GM21515 (cell line): Measurements from ENCODE around the gene TULP4.
A peak's percentile ranks its signal among the peaks of the same experiment; 100 is the strongest.
"Not testable (repeated sequence)": the region's sequence is repeated elsewhere in the genome, so short reads cannot be mapped to it uniquely, and the experiment has no call there.

Source experiments
- ATAC-seq: cut with Tn5 transposase; IDR thresholded peaks from one replicate; pipeline ENCODE4 v1.9.1; 2021; ENCODE audit not compliant: unreplicated experiment

TULP4 gene

DNA sequence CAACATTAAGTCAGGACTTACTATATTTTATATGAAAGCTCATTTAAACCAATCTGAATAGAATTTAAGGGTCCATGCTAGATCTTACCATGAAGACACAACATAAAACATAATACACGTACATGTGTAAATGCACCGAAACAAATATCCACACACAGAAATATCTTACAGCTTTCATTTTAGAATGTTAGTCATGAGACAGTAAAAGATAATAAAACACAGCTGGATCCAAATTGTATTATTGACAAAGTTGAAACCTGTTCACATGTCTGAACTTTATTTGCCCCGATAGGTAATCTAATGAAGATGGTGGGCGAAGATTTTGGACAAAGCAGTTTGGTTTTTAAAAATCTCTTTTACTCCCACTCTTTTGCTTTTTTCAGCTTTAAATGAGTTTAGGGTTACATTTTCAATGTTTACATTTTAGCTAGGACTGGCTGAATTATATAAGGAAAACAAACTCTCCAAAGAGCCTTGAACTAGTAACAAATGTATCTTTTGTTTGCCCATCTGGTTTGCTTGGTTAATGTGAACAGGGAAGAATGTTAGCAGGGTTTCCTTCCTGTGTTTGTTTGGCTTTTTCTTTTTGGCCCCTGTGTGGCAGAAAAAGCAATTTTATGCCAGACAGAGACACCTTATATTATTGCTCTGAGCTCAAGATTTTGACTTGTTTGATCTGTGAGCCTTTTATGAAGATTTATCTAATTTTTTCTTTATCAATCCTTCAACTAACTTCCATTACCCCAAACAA, 242.5 kb downstream of the TULP4 start:
- no peak for ATAC-seq

DNA sequence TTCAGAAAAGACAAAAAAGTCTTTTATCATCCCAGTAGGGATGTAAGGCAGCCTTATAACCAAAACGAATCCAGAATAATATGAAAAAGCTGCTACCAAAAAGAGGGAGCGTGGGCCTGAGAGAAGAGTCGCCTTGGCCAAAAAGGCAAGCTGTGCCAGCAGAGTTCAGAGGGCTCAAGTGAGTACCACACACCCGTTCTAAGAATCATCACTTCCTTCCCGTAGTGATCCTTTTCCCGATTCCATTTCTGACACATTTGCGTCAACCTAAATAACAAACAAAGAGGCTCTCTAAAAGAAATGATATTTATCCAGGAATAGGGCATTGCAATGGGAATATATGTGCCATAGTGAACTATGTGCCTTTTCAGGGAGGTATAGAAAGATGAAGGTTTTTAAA, 243.8 kb downstream of the TULP4 start:
- no peak for ATAC-seq

DNA sequence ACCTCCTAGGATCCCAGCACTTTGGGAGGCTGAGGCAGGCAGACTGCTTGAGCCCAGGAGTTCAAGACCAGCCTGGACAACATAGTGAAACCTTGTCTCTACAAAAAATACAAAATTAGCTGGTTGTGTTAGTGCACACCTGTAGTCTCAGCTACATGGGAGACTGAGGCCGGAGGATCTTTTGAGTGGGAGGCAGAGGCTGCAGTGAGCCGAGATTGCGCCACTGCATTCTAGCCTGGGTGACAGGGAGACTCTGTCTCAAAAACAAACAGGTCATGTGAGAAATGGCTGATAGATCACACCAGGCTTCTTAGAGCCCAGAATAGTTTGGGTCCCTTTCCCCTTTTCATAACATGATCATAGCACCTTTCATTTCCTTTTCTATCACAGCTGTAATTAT, 244.8 kb downstream of the TULP4 start:
- ATAC-seq = not testable (repeated sequence)

DNA sequence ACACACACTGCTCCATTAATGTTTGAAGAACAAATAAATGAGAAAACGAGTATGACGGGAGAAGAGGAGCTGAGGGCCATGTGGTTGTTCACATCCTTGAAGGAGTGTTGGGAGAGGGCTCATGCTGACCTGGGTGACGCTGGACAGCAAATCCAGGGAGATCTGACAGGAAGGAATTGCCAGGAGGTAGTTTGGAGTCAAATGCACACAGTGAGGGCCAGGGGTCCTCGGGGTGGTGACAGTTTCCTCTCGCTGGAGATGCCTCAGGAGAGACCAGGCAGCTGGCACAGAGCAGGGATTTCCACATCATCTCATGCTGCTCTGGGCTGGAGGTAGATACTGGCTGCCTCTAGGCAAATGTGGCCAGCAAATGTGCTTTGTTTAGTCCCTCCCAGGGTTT, 245.7 kb downstream of the TULP4 start:
- ATAC-seq = no peak

DNA sequence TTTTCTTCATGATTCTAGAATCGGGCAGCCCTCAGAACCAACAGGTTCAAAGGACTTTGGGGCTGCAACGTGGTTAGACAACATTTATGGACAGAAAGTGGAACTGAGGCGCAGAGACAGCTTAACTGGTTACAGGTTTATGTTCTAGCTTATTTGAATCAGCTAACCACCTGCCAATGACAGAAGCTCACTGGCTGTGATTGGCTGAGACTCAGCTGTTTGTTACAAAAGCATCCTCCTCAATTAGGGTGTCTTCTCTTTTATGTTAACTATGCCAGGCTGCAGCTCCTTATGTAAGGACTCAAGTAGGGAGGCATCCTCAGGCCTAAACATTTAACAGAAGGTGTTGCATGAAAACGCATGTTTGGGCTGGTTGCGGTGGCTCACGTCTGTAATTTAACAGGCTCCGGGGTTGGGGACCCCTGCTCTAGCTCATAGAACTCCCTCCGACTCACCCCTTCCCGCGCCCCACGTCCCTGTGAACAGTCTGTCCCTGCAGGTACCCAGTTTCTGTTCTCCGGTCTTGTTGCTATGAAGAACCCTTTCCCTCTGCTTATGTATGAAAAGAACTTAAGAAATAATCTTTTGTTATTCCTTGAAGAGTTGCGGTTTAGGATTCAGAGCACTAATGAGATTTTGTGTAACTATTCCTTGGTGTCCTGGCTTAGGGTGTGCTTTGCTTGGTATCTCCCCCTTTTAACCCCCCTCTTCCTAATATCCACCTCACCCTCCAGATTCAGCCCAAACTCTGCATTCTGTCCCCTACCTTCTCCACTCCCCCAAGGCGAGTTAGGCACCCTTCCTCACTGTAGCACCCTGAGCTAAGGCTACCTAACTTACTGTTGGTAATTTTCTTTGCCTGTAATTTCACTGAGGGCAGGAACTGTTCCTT, 246.4 kb downstream of the TULP4 start:
- ATAC-seq = no peak

DNA sequence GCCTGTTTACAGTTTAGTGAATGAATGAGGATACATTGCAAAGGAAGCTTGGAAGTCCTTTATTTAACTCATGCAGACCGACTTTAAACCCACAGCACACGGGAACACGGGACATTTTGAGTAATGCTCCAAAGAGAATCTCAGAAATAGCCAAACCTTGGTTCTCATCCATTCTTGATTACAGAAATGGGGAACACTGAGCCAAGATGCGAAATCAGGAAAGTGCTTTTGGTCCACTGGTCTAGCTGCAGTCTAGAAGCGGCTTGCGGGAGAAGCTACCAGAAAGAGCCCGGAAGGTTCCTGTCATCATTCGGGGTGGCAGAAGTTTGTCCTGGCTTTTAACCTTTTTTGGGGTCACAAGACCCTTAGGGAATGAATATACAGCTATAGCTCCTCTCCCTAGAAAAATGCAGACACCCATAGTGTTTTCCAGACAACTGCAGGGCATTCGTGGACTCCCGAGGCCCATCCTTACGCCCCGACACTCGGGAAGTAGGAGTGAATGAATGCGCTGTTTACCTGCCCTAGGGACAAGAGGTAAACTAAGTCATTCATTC, 247.2 kb downstream of the TULP4 start:
- ATAC-seq = no peak

DNA sequence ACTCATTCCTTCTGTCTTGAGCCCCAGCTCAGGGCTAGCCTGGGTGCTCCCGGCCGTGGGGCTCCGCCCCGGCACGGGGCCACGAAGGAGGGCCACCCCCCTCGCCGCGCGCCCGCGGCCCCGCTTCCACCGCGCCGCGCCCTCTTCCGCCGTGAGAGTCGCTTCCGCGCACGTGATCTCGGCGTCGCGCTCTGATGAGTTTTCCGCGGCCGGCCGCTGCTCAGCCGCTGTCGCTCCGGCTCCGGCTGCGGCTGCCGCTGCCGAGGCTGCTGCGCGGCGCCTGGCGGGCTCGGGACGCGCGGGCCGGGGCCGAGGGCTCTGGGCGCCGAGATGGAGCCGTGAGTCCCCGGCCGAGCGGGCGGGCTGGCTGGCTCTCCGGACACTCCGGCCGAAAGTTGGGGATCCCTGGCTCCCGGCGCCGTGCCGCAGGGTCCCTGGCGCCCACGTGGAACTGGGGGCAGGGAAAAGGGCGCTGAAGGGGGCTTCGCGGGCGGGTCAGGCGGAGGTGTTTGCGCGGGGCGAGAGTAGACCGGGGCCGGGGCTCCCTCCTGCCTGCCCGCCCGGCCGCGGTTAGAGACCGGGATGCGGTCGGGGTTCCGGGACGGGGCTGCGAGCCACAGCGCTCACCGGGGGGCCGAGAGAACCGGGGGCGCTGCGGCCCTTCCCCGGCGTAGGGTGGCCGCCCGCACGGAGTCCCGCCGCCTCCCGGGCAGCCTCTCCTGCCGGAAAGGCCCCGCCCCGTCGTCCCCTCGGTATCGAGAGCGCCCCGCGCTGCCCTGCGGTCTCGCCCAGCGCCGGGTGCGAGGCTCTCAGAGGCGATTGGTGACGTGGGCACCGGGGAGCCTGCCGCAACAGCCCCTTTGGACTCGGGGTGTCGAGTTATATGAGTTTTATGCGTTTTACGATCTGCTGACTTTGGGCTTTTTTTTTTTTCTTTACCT, 247.9 kb downstream of the TULP4 start, which contains the start of gene TMEM181:
TSS of gene TMEM181 (plus strand) at position 197 of the 941 bp plus-strand sequence. CDS start at position 331, 134 bp downstream.
- peak; percentile 91 for ATAC-seq

DNA sequence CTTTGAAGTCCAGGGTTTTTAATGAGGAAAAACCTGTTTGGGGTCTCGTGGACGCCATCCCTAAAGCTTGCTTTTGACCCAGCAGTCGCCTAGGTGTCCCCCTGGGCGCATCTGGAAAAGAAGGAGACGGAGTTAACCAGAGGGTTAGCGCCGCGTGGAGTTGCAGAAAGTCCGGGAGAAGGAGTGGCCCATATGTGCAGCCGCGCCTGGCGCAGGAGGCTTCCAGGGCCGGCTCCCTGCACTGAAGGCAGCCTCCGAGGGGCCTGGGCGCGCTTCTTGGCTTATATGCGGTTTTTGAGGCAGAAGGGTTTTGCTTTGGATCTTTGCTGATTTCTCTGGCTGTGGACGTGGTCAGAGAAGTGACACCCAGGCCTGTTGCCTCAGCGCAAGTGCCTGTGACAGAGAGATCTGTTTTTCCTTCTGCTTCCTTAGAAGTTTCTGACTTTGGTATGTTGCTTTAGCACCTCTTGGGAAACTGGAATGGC, 248.6 kb downstream of the TULP4 start:
- ATAC-seq = no peak
